HepG2 (cell line): ENCODE measurements around the gene UBAC1. TPM values are rescaled to one million over a fixed set of nuclear protein-coding genes. Genes with fewer than 3 reads are reported as not detected.

Experiments used
- ATAC-seq: fragments of 200-7000 bp; cut with Tn5 transposase; 3 replicates; pipeline ENCODE4 v1.9.1; 2020; ENCODE audit warnings: mild to moderate bottlenecking, moderate library complexity
- BruUV-seq: library from RNA; stranded (reverse); fragments of 400-500 nt; replicated peaks from 2 replicates; lab custom pipeline; 2021; lab: Mats Ljungman, UMichigan
- CTCF ChIA-PET: fragments of 300-600 bp; formaldehyde crosslinking; extraction: SDS; loops from one replicate; lab custom pipeline; 2021; ENCODE audit warnings: low total read pairs, inconsistent platforms, low intra/inter-chr PET ratio; lab: Yijun Ruan, JAX
- POLR2A ChIA-PET: fragments of 350-600 bp; sonication (Branson Sonifier 250); formaldehyde crosslinking; loops from one replicate; lab custom pipeline; 2020; ENCODE audit warnings: antibody characterized with exemption, inconsistent platforms; lab: Yijun Ruan, JAX
- DNase-seq: peaks from one replicate; pipeline ENCODE4 v3.0.0-alpha.2; 2015; ENCODE audit warnings: low spot score
- FAIRE-seq: peaks from 3 replicates; lab custom pipeline; 2011; peaks lifted over from hg19 to GRCh38; lab: Jason Lieb, UNC
- H2AFZ ChIP-seq: one replicate; pipeline ENCODE4 v1.6.1; 2011; ENCODE audit warnings: low read length, inconsistent platforms
- H3K27ac ChIP-seq: fragments of 300-600 bp; 3 replicates; pipeline ENCODE4 v1.8.0; 2011; ENCODE audit warnings: mixed run types, mild to moderate bottlenecking, mixed read lengths, low read length, inconsistent platforms; ENCODE audit not compliant: insufficient read depth; ENCODE audit errors: extremely low read length
- H3K27me3 ChIP-seq, 2 experiments: fragments of 200-600 bp in 1 of 2; 2 replicates in 1 of 2; 3 replicates in 1 of 2; pipeline versions ENCODE4 v1.6.0 to v1.8.0; 2011; ENCODE audit warnings: low read length in 2 of 2, mild to moderate bottlenecking in 2 of 2, moderate library complexity in 2 of 2, inconsistent platforms in 1 of 2; ENCODE audit not compliant: insufficient read depth in 2 of 2, control insufficient read depth in 1 of 2
- H3K36me3 ChIP-seq, 2 experiments: fragments of 200-600 bp in 1 of 2; replicated peaks in 1 of 2; 2 replicates in 1 of 2; 3 replicates in 1 of 2; pipeline versions ENCODE4 v1.5.1 to v1.8.0; 2011; ENCODE audit warnings: low read length in 2 of 2, inconsistent platforms in 1 of 2; ENCODE audit not compliant: insufficient read depth in 2 of 2, control insufficient read depth in 1 of 2
- H3K4me1 ChIP-seq: 2 replicates; pipeline ENCODE4 v1.5.1; 2012; ENCODE audit warnings: low read length, inconsistent platforms; ENCODE audit not compliant: insufficient read depth
- H3K4me2 ChIP-seq: 2 replicates; pipeline ENCODE4 v1.6.0; 2011; ENCODE audit warnings: low read depth, low read length, inconsistent platforms
- H3K4me3 ChIP-seq, 3 experiments: fragments of 200-600 bp in 1 of 3; sonication (generic), shearing (Covaris generic) in 1 of 3; replicated peaks in 1 of 3; 2 replicates each; pipeline ENCODE4 v1.5.1; 2011 to 2016; ENCODE audit warnings: low read length in 3 of 3, inconsistent platforms in 2 of 3, low read depth in 2 of 3, mild to moderate bottlenecking in 2 of 3, control low read depth in 1 of 3, mixed read lengths in 1 of 3; ENCODE audit not compliant: insufficient read depth in 1 of 3
- H3K79me2 ChIP-seq: one replicate; pipeline ENCODE4 v1.6.1; 2011; ENCODE audit warnings: low read length, inconsistent platforms; ENCODE audit not compliant: insufficient read depth
- H3K9ac ChIP-seq: 2 replicates; pipeline ENCODE4 v1.6.0; 2011; ENCODE audit warnings: mild to moderate bottlenecking, low read depth, low read length, inconsistent platforms; ENCODE audit not compliant: insufficient read depth
- H3K9me3 ChIP-seq: 2 replicates; pipeline ENCODE4 v1.5.1; 2012; ENCODE audit warnings: mild to moderate bottlenecking, low read length
- H4K20me1 ChIP-seq: 2 replicates; pipeline ENCODE4 v1.6.0; 2011; ENCODE audit warnings: inconsistent platforms, mild to moderate bottlenecking, low read length, moderate library complexity; ENCODE audit not compliant: insufficient read depth
- CEBPG ChIP-seq: IDR thresholded peaks from 2 replicates; pipeline ENCODE4 v1.6.1; 2016
- NR2C2 ChIP-seq: sonication (generic); formaldehyde crosslinking; IDR thresholded peaks from 2 replicates; pipeline ENCODE4 v1.4.0; 2020; ENCODE audit warnings: missing genetic modification reagents, mild to moderate bottlenecking, moderate library complexity, borderline replicate concordance
- RFXAP ChIP-seq: sonication (generic); formaldehyde crosslinking; IDR thresholded peaks from 2 replicates; pipeline ENCODE4 v1.4.0; 2020; ENCODE audit warnings: missing genetic modification reagents, borderline replicate concordance
- SMC3 ChIP-seq: IDR thresholded peaks from 2 replicates; pipeline ENCODE4 v1.6.1; 2011; ENCODE audit warnings: low read length, improper control_type of control experiment
- ZNF205 ChIP-seq: IDR thresholded peaks from 2 replicates; pipeline ENCODE4 v1.6.1; 2018; ENCODE audit warnings: missing biosample characterization, missing genetic modification reagents
- ZNF292 ChIP-seq: sonication (generic); formaldehyde crosslinking; IDR thresholded peaks from 2 replicates; pipeline ENCODE4 v1.8.1; 2022; ENCODE audit warnings: mild to moderate bottlenecking, low read depth, missing genetic modification reagents, borderline replicate concordance
- ZNF335 ChIP-seq: sonication (generic); formaldehyde crosslinking; IDR thresholded peaks from 2 replicates; pipeline ENCODE4 v1.4.0; 2020; ENCODE audit warnings: missing genetic modification reagents
- WGBS: methylation state at CpG from one replicate; pipeline ENCODE4 v1.1.6; 2017; ENCODE audit warnings: low lambda C conversion rate; 5-methylcytosine and 5-hydroxymethylcytosine counted together
- in situ Hi-C: cut with HindIII; loops from 2 replicates; pipeline ENCODE4 v1.10.0; 2017; ENCODE audit warnings: low pct_unique_long_range_greater_than_20kb; ENCODE audit not compliant: extremely low pct_ligation_motif_present
- intact Hi-C: fragments of 100-400 bp; cut with micrococcal nuclease; formaldehyde crosslinking; loops from one replicate; pipeline ENCODE4 v1.10.0; 2022; ENCODE audit not compliant: unreplicated experiment
- polyA plus RNA-seq, 8 experiments: library from polyadenylated mRNA; depleted of rRNA in 3 of 8; stranded (reverse) in 7 of 8; unstranded in 1 of 8; fragments of >200 nt; fragmentation: Illumina TruSeq in 4 of 8; extraction: Trizol in 4 of 8; gene quantifications; 2 replicates each; pipeline versions ENCODE4 v1.2.1 to v1.2.3, GENCODE V29; 2011 to 2016; ENCODE audit warnings: low read depth in 4 of 8, missing spikeins in 1 of 8, mixed read lengths in 1 of 8; ENCODE audit not compliant: insufficient read depth in 1 of 8
- total RNA-seq, 5 experiments: library from RNA; depleted of rRNA; stranded (reverse); fragments of >200 nt; fragmentation: Illumina TruSeq; extraction: Trizol; gene quantifications; 2 replicates each; pipeline ENCODE4 v1.2.3, GENCODE V29; 2016; ENCODE audit warnings: low read depth in 1 of 5
- TF ChIP-seq, protein P1 (sequence below): sonication (generic); formaldehyde crosslinking; IDR thresholded peaks from 2 replicates; pipeline ENCODE4 v1.8.0; 2022; ENCODE audit warnings: mild to moderate bottlenecking, missing genetic modification reagents

UBAC1 gene
- total and polyA plus RNA-seq, 2 of the 13 experiments (the other 11 are each of a cell fraction or from before 2014, with no cell fraction given) = 32.2 to 34.1 TPM

- in situ Hi-C loops = no loop called here
- intact Hi-C loops = no loop called here
- peaks cover 41% of the 10 kb centered on the region; the same call in 1 of the 2 replicates for H4K20me1 ChIP-seq
- DNase-seq (no peak), ATAC-seq (no peak), FAIRE-seq (no peak)
- ChIA-PET CTCF (no interaction called here), POLR2A (no interaction called here)
- no peaks in the 10 kb centered on the region for H3K27me3 ChIP-seq
- no peak overlapping the region for H3K27ac ChIP-seq
- no peaks in the 10 kb centered on the region for H3K9me3 ChIP-seq
- TF ChIP-seq, protein P1, sequence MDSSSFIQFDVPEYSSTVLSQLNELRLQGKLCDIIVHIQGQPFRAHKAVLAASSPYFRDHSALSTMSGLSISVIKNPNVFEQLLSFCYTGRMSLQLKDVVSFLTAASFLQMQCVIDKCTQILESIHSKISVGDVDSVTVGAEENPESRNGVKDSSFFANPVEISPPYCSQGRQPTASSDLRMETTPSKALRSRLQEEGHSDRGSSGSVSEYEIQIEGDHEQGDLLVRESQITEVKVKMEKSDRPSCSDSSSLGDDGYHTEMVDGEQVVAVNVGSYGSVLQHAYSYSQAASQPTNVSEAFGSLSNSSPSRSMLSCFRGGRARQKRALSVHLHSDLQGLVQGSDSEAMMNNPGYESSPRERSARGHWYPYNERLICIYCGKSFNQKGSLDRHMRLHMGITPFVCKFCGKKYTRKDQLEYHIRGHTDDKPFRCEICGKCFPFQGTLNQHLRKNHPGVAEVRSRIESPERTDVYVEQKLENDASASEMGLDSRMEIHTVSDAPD = no peak
- TF ChIP-seq SMC3 = no peak
- no peak for TF ChIP-seq NR2C2
- no peak for TF ChIP-seq RFXAP (CRISPR knock-in tag)
- no peak for TF ChIP-seq ZNF292 (CRISPR knock-in tag)
- TF ChIP-seq ZNF335 (CRISPR knock-in tag) = no peak
- TF ChIP-seq ZNF205 (CRISPR knock-in tag) = no peak
- TF ChIP-seq CEBPG (CRISPR knock-in tag) = no peak
- no peak overlapping the region for H3K4me2 ChIP-seq
- peaks cover 95% of the 10 kb centered on the region for H3K79me2 ChIP-seq
- BruUV-seq = no TSS peak
- no peaks in the 10 kb centered on the region for H3K4me1 ChIP-seq
- H2AFZ ChIP-seq = no peak overlapping the region
- WGBS = 94% methylated on average over 8 of the region's 8 CpGs
- no peak overlapping the region for H3K9ac ChIP-seq
- H3K4me3 ChIP-seq = no peak overlapping the region
- peaks cover 0 to 1% of the 10 kb centered on the region in 2 experiments; a peak in 2 of 5 replicates for H3K36me3 ChIP-seq
Observed at GRCh38 chr9:135891027-135891631, 70.0 kb downstream of the UBAC1 start.
